Endothelial cell of umbilical vein (primary cell): ENCODE measurements around the gene GRM8. TPM values are rescaled to one million over a fixed set of nuclear protein-coding genes. Genes with fewer than 3 reads are reported as not detected.

Experiments used
- BruUV-seq: library from RNA; stranded (reverse); fragments of 400-500 nt; replicated peaks from 2 replicates; lab custom pipeline; 2021; lab: Mats Ljungman, UMichigan
- CTCF ChIA-PET: fragments of 300-600, 350-600 bp; sonication (Branson Sonifier 250); formaldehyde crosslinking; loops from one replicate; lab custom pipeline; 2021; ENCODE audit warnings: antibody characterized with exemption, inconsistent platforms; lab: Charles Lee
- POLR2A ChIA-PET: fragments of 300-600, 350-600 bp; sonication (Branson Sonifier 250); formaldehyde crosslinking; loops from one replicate; lab custom pipeline; 2021; ENCODE audit warnings: antibody characterized with exemption, inconsistent platforms; lab: Charles Lee
- DNase-seq: peaks from one replicate; pipeline ENCODE4 v3.0.0-alpha.2; 2011; ENCODE audit warnings: low read depth, low spot score
- FAIRE-seq: peaks from 2 replicates; lab custom pipeline; 2011; peaks lifted over from hg19 to GRCh38; lab: Jason Lieb, UNC
- H2AFZ ChIP-seq: 2 replicates; pipeline ENCODE4 v1.6.0; 2012; ENCODE audit warnings: low read depth, low read length, control low read depth, inconsistent platforms
- H3K27ac ChIP-seq: 2 replicates; pipeline ENCODE4 v1.5.1; 2011; ENCODE audit warnings: low read depth, mild to moderate bottlenecking, control low read depth, low read length, moderate library complexity; ENCODE audit not compliant: insufficient read depth
- H3K27me3 ChIP-seq, 2 experiments: 2 replicates each; pipeline versions ENCODE4 v1.6.0 to v1.6.1; 2011; ENCODE audit warnings: low read length in 2 of 2, mixed read lengths in 1 of 2; ENCODE audit not compliant: control insufficient read depth in 2 of 2, insufficient read depth in 2 of 2
- H3K36me3 ChIP-seq, 2 experiments: 2 replicates in 1 of 2; 3 replicates in 1 of 2; pipeline ENCODE4 v1.5.1; 2011; ENCODE audit warnings: low read length in 2 of 2, mild to moderate bottlenecking in 1 of 2, moderate library complexity in 1 of 2; ENCODE audit not compliant: control insufficient read depth in 2 of 2, insufficient read depth in 2 of 2; ENCODE audit errors: extremely low read depth in 1 of 2
- H3K4me1 ChIP-seq: 3 replicates; pipeline ENCODE4 v1.5.1; 2011; ENCODE audit warnings: mild to moderate bottlenecking, low read length; ENCODE audit not compliant: control insufficient read depth, insufficient read depth; ENCODE audit errors: extremely low read depth
- H3K4me2 ChIP-seq: 2 replicates; pipeline ENCODE4 v1.6.1; 2011; ENCODE audit warnings: low read length, control low read depth, mixed read lengths; ENCODE audit not compliant: insufficient read depth
- H3K4me3 ChIP-seq, 3 experiments: fragments of 200-600 bp in 1 of 3; sonication (generic), shearing (Covaris generic) in 1 of 3; replicated peaks in 1 of 3; 2 replicates each; pipeline ENCODE4 v1.5.1; 2011 to 2016; ENCODE audit warnings: control low read depth in 3 of 3, low read length in 3 of 3, mild to moderate bottlenecking in 2 of 3, inconsistent platforms in 1 of 3, low read depth in 1 of 3, moderate library complexity in 1 of 3; ENCODE audit not compliant: insufficient read depth in 1 of 3
- H3K79me2 ChIP-seq: 2 replicates; pipeline ENCODE4 v1.6.0; 2012; ENCODE audit warnings: low read length, inconsistent platforms; ENCODE audit not compliant: control insufficient read depth, insufficient read depth
- H3K9ac ChIP-seq: replicated peaks from 2 replicates; pipeline ENCODE3; 2011; ENCODE audit warnings: low read length, control low read depth; ENCODE audit not compliant: insufficient read depth; ENCODE audit errors: extremely low read depth
- H3K9me1 ChIP-seq: replicated peaks from 3 replicates; pipeline ENCODE4 v1.6.0; 2011; ENCODE audit warnings: mild to moderate bottlenecking, low read length; ENCODE audit not compliant: control insufficient read depth, insufficient read depth; ENCODE audit errors: extremely low read depth
- H3K9me3 ChIP-seq: replicated peaks from 2 replicates; pipeline ENCODE4 v1.5.1; 2012; ENCODE audit warnings: low read length, inconsistent platforms; ENCODE audit not compliant: control insufficient read depth, insufficient read depth
- H4K20me1 ChIP-seq: replicated peaks from 2 replicates; pipeline ENCODE3; 2011; ENCODE audit warnings: mild to moderate bottlenecking, low read length; ENCODE audit not compliant: control insufficient read depth, insufficient read depth; ENCODE audit errors: extremely low read depth
- EZH2 ChIP-seq: IDR thresholded peaks from 2 replicates; pipeline ENCODE4 v1.6.1; 2012; ENCODE audit warnings: borderline replicate concordance, low read depth, mild to moderate bottlenecking, moderate library complexity, low read length, inconsistent platforms; ENCODE audit not compliant: severe bottlenecking
- FOS ChIP-seq: IDR thresholded peaks from 2 replicates; pipeline ENCODE4 v1.6.1; 2011; ENCODE audit warnings: mild to moderate bottlenecking, low read length, moderate library complexity, borderline replicate concordance; ENCODE audit not compliant: insufficient read depth
- GATA2 ChIP-seq: IDR thresholded peaks from 2 replicates; pipeline ENCODE4 v1.7.0; 2011; ENCODE audit warnings: low read depth, mild to moderate bottlenecking, moderate library complexity, mixed read lengths, low read length; ENCODE audit not compliant: insufficient read length, insufficient read depth
- JUN ChIP-seq: IDR thresholded peaks from 2 replicates; pipeline ENCODE4 v1.6.1; 2011; ENCODE audit warnings: borderline replicate concordance, low read depth; ENCODE audit not compliant: insufficient read length, insufficient read depth
- MAX ChIP-seq: IDR thresholded peaks from 2 replicates; pipeline ENCODE4 v1.6.1; 2011; ENCODE audit not compliant: insufficient read depth, insufficient read length
- MYC ChIP-seq: IDR thresholded peaks from one replicate; pipeline ENCODE4 v1.6.1; 2011; ENCODE audit warnings: mild to moderate bottlenecking, low read depth, low read length
- POLR2A ChIP-seq: IDR thresholded peaks from 2 replicates; pipeline ENCODE4 v1.6.1; 2012; ENCODE audit warnings: low read depth, mild to moderate bottlenecking, control low read depth, low read length
- POLR2AphosphoS5 ChIP-seq: IDR thresholded peaks from 2 replicates; pipeline ENCODE4 v1.6.1; 2012; ENCODE audit warnings: low read depth, mild to moderate bottlenecking, control low read depth, low read length, moderate library complexity; ENCODE audit not compliant: insufficient read depth
- dilution Hi-C: fragments of 300-500 bp; cut with MboI; formaldehyde crosslinking; loops from one replicate; pipeline ENCODE4 v1.15.0; 2019; ENCODE audit warnings: low sequenced_read_pairs; ENCODE audit not compliant: extremely low pct_ligation_motif_present
- intact Hi-C: fragments of 100-400 bp; cut with micrococcal nuclease; formaldehyde crosslinking; loops from one replicate; pipeline ENCODE4 v1.10.0; 2022
- polyA plus RNA-seq, 4 experiments: library from polyadenylated mRNA; depleted of rRNA in 3 of 4; stranded (reverse) in 3 of 4; unstranded in 1 of 4; fragments of >200 nt; gene quantifications; 2 replicates each; pipeline versions ENCODE4 v1.2.1 to v1.2.3, GENCODE V29; 2011 to 2012; ENCODE audit warnings: missing spikeins in 1 of 4
- total RNA-seq: library from RNA; stranded (reverse); gene quantifications from 2 replicates; pipeline ENCODE4 v1.2.3, GENCODE V29; 2021
- TF ChIP-seq, protein P1 (sequence below), 2 donors: IDR thresholded peaks; 1 replicate in 1 of 2; 2 replicates in 1 of 2; pipeline ENCODE4 v1.5.1; 2011; ENCODE audit warnings: low read length in 2 of 2, mild to moderate bottlenecking in 2 of 2, moderate library complexity in 2 of 2, control low read depth in 1 of 2, inconsistent platforms in 1 of 2, low read depth in 1 of 2; ENCODE audit not compliant: insufficient read depth in 1 of 2; ENCODE audit errors: extremely low read depth in 1 of 2

The GRM8 gene
- total and polyA plus RNA-seq, 2 donors (not counting 3 experiments of a cell fraction or from before 2014, with no cell fraction given), result not detected

GRCh38 chr7:127257086-127257485 is 4.3 kb upstream of the GRM8 start:
- CTCF ChIA-PET, result no interaction called here
- DNase-seq, result no peak

GRCh38 chr7:127256041-127256725 is 3.4 kb upstream of the GRM8 start:
- TF ChIP-seq POLR2AphosphoS5 (no peak), GATA2 (no peak), FOS (no peak), JUN (no peak), POLR2A (no peak), MYC (no peak), EZH2 (no peak), MAX (no peak)
- TF ChIP-seq, protein P1, sequence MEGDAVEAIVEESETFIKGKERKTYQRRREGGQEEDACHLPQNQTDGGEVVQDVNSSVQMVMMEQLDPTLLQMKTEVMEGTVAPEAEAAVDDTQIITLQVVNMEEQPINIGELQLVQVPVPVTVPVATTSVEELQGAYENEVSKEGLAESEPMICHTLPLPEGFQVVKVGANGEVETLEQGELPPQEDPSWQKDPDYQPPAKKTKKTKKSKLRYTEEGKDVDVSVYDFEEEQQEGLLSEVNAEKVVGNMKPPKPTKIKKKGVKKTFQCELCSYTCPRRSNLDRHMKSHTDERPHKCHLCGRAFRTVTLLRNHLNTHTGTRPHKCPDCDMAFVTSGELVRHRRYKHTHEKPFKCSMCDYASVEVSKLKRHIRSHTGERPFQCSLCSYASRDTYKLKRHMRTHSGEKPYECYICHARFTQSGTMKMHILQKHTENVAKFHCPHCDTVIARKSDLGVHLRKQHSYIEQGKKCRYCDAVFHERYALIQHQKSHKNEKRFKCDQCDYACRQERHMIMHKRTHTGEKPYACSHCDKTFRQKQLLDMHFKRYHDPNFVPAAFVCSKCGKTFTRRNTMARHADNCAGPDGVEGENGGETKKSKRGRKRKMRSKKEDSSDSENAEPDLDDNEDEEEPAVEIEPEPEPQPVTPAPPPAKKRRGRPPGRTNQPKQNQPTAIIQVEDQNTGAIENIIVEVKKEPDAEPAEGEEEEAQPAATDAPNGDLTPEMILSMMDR (IDR thresholded peaks at IDR 0.05; ENCODE audit: extremely low read depth in 1 of 2, insufficient read depth in 1 of 2, low read depth in 1 of 2, low read length in 2 of 2), result no peak
- Histone ChIP-seq H3K9me3 (no peaks in the 10 kb centered on the region), H3K36me3 (no peaks in the 10 kb centered on the region), H3K79me2 (no peaks in the 10 kb centered on the region), H4K20me1 (no peaks in the 10 kb centered on the region), H3K4me1 (peaks cover 9% of the 10 kb centered on the region), H3K9me1 (no peaks in the 10 kb centered on the region), H2AFZ (no peak overlapping the region), H3K4me2 (no peak overlapping the region), H3K9ac (no peak overlapping the region), H3K4me3 (no peak overlapping the region), H3K27ac (no peak overlapping the region), H3K27me3 (peaks cover 15 to 28% of the 10 kb centered on the region in 2 experiments)
- no peak for FAIRE-seq
- CTCF ChIA-PET, result interaction anchor here (4.6 kb wide), 1 partner anchor 453 kb away, joined by 30 read pairs; no protein-coding TSS in a partner anchor
- BruUV-seq, result no TSS peak
- DNase-seq, result no peak
- dilution Hi-C loops (no loop called here), intact Hi-C loops (no loop called here)
- POLR2A ChIA-PET, result no interaction called here

More at GRCh38 chr7:127257086-127257485, 4.3 kb upstream of the GRM8 start:
- Histone ChIP-seq H2AFZ (no peak overlapping the region), H3K9me1 (no peaks in the 10 kb centered on the region), H3K36me3 (no peaks in the 10 kb centered on the region), H3K4me2 (no peak overlapping the region), H3K27me3 (peaks cover 8 to 19% of the 10 kb centered on the region in 2 experiments), H3K9me3 (no peaks in the 10 kb centered on the region), H3K9ac (no peak overlapping the region), H3K27ac (no peak overlapping the region), H3K79me2 (no peaks in the 10 kb centered on the region), H3K4me1 (peaks cover 5% of the 10 kb centered on the region), H4K20me1 (no peaks in the 10 kb centered on the region), H3K4me3 (no peak overlapping the region)
- BruUV-seq, result no TSS peak
- intact Hi-C loops, result no loop called here
- FAIRE-seq, result no peak
- dilution Hi-C loops, result no loop called here
- TF ChIP-seq MAX, result no peak
- POLR2A ChIA-PET, result no interaction called here
